Colonic mucosa (tissue), 4 donors: ENCODE measurements around the gene SNAPC5. TPM values are rescaled to one million over a fixed set of nuclear protein-coding genes. Genes with fewer than 3 reads are reported as not detected.

Source experiments
- DNase-seq: peaks from one replicate; pipeline ENCODE4 v3.0.0-alpha.2; 2020
- H3K27ac ChIP-seq: fragments of 200-600 bp; one replicate; pipeline ENCODE4 v1.8.0; 2021
- H3K27me3 ChIP-seq: fragments of 200-600 bp; one replicate; pipeline ENCODE4 v1.8.0; 2021
- H3K36me3 ChIP-seq: fragments of 200-600 bp; one replicate; pipeline ENCODE4 v1.8.0; 2021
- H3K4me1 ChIP-seq: fragments of 200-600 bp; one replicate; pipeline ENCODE4 v1.8.0; 2021; ENCODE audit warnings: mild to moderate bottlenecking
- H3K4me3 ChIP-seq: fragments of 200-600 bp; one replicate; pipeline ENCODE4 v1.8.0; 2021
- H3K9ac ChIP-seq, 2 donors: one replicate each; pipeline ENCODE4 v1.7.0; 2013; ENCODE audit warnings: control low read depth in 2 of 2, low read depth in 2 of 2, low read length in 2 of 2
- H3K9me3 ChIP-seq: fragments of 200-600 bp; one replicate; pipeline ENCODE4 v1.8.0; 2021
- CTCF ChIP-seq: fragments of 200-600 bp; IDR thresholded peaks from one replicate; pipeline ENCODE4 v1.8.0; 2022; ENCODE audit warnings: antibody characterized with exemption, mild to moderate bottlenecking
- intact Hi-C: fragments of 100-400 bp; cut with DNase I; formaldehyde crosslinking; loops from one replicate; pipeline ENCODE4 v1.14.1; 2022
- microRNA-seq: library from miRNA; unstranded; fragments of <30 nt; microRNA quantifications from one replicate; pipeline ENCODE4, GENCODE V29; 2019
- total RNA-seq, 2 donors: library from RNA; stranded (reverse); fragmentation: NEBNext Ultra II Directional in 1 of 2; extraction: Animal tissue kit (Norgen Biotek cat#: 25700) in 1 of 2; gene quantifications; one replicate each; pipeline ENCODE4 v1.2.1, GENCODE V29; 2021
- donor health status: healthy.
- donor health status: DM: no; HTN: no; CAD: no.
- donor health status: DM: no; HTN: no; CAD: no.

Gene SNAPC5
- total RNA-seq, 2 donors from 2014 or later = 17.2 to 21.3 TPM

GRCh38 chr15:66459818-66460615, 37.5 kb downstream of the SNAPC5 start:
- no peak overlapping the region for H3K4me3 ChIP-seq
- H3K36me3 ChIP-seq = no peaks in the 10 kb centered on the region
- H3K9me3 ChIP-seq = no peaks in the 10 kb centered on the region
- intact Hi-C loops = no loop called here
- DNase-seq = no peak
- H3K27me3 ChIP-seq = no peaks in the 10 kb centered on the region
- no peaks in the 10 kb centered on the region for H3K4me1 ChIP-seq
- H3K27ac ChIP-seq = no peak overlapping the region
- H3K9ac ChIP-seq = no peak overlapping the region
- no peak for TF ChIP-seq CTCF

- Histone ChIP-seq H3K27ac (no peak overlapping the region), H3K9me3 (no peaks in the 10 kb centered on the region), H3K4me1 (no peaks in the 10 kb centered on the region), H3K4me3 (no peak overlapping the region), H3K9ac (no peak overlapping the region), H3K36me3 (no peaks in the 10 kb centered on the region), H3K27me3 (no peaks in the 10 kb centered on the region)
- intact Hi-C loops = no loop called here
- no peak for DNase-seq
- TF ChIP-seq CTCF = no peak
These were observed 41.4 kb downstream of the SNAPC5 start for GRCh38 chr15:66456211-66456610.

GRCh38 chr15:66454143-66454542, 43.4 kb downstream of the SNAPC5 start:
- H3K9me3 ChIP-seq = no peaks in the 10 kb centered on the region
- no peaks in the 10 kb centered on the region for H3K36me3 ChIP-seq
- H3K27me3 ChIP-seq = no peaks in the 10 kb centered on the region
- no peak overlapping the region for H3K9ac ChIP-seq
- H3K4me1 ChIP-seq = no peaks in the 10 kb centered on the region
- no peak overlapping the region for H3K27ac ChIP-seq
- intact Hi-C loops = no loop called here
- TF ChIP-seq CTCF = no peak
- no peak overlapping the region for H3K4me3 ChIP-seq
- DNase-seq = no peak

- Histone ChIP-seq H3K36me3 (no peaks in the 10 kb centered on the region), H3K27me3 (no peaks in the 10 kb centered on the region), H3K27ac (no peak overlapping the region), H3K9me3 (no peaks in the 10 kb centered on the region), H3K4me1 (no peaks in the 10 kb centered on the region), H3K4me3 (no peak overlapping the region), H3K9ac (no peak overlapping the region)
- intact Hi-C loops = no loop called here
- no peak for TF ChIP-seq CTCF
- no peak for DNase-seq
These were observed 44.5 kb downstream of the SNAPC5 start for GRCh38 chr15:66452971-66453580.

GRCh38 chr15:66452420-66452819, 45.1 kb downstream of the SNAPC5 start:
- Histone ChIP-seq H3K27me3 (no peaks in the 10 kb centered on the region), H3K4me3 (no peak overlapping the region), H3K9ac (no peak overlapping the region), H3K9me3 (no peaks in the 10 kb centered on the region), H3K4me1 (no peaks in the 10 kb centered on the region), H3K36me3 (no peaks in the 10 kb centered on the region), H3K27ac (no peak overlapping the region)
- intact Hi-C loops = no loop called here
- no peak for DNase-seq
- no peak for TF ChIP-seq CTCF

Small RNA genes lying within 50 kb of the gene (microRNA-seq; reads per million reads assigned to microRNA genes)
- 1.7 reads per million for gene MIR4512

Other genes starting within 250 kb of the SNAPC5 start
- not detected for gene MEGF11, start 244.0 kb downstream of the SNAPC5 start, total RNA-seq
- 10 to 100 TPM; 17.2 to 19.9 TPM for gene DIS3L, start 204.2 kb downstream of the SNAPC5 start, total RNA-seq
- gene TIPIN, start 141.1 kb downstream of the SNAPC5 start, total RNA-seq = 10 to 100 TPM in 1 of 2 donors, 1 to 10 TPM in 1; 2.9 to 10.6 TPM
- gene MAP2K1, start 110.8 kb downstream of the SNAPC5 start, total RNA-seq = 10 to 100 TPM; 50.0 to 53.2 TPM
- gene RPL4, start 7.1 kb upstream of the SNAPC5 start, total RNA-seq = 1,000 to 10,000 TPM; 1,582 to 1,802 TPM
- 10 to 100 TPM in 1 of 2 donors, 1 to 10 TPM in 1; 8.4 to 20.1 TPM for gene ZWILCH, start 7.6 kb upstream of the SNAPC5 start, total RNA-seq
- gene LCTL, start 68.2 kb upstream of the SNAPC5 start, total RNA-seq = not detected
- 10 to 100 TPM in 1 of 2 donors, 1 to 10 TPM in 1; 9.4 to 22.0 TPM for gene SMAD6, start 204.5 kb upstream of the SNAPC5 start, total RNA-seq